IPS-NIHi11 (cell line): ENCODE measurements around the gene IQGAP2.
A peak's percentile ranks its signal among the peaks of the same experiment; 100 is the strongest.

Experiments
- DNase-seq: peaks from one replicate; pipeline ENCODE4 v3.0.0; 2012; ENCODE audit warnings: mixed read lengths, low spot score

Gene IQGAP2

DNA sequence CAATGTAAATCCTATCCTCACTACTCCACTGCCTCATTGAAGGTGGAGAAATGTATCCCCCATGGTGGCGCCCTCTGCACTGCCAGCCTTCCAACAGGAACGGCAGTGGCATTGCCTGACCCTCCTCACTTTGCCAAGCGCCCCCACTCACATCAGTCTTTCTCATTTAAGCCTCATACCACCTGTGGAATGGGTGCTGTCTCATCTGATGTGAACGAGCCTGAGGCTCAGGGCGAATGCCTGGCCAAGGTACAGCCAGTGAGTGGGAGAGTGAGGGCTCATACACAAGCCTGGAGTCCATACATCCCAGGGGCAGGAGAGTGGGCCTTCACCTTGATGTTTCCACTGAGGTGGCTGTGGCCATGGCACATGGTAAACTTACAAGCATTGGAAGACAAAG lies 209.9 kb downstream of the IQGAP2 start:
- DNase-seq, result no peak

DNA sequence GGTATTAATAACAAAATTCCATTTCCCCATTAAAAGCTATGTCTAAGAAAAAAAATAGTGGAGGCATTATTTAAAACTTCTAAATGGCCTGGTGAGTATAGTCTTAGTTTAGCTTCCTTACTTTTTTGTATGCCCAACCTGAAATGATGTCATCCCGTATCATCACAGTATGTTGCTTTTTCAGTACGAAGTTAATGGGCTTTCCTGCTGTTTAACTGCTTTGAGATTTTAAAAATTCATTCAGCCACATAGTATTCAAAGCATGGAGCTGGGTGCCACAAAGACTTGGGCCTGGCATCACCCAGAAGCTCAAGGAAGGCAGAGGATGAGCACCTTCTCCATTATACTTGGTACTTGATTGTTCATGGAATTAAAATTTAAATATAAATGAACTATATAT lies 212.7 kb downstream of the IQGAP2 start:
- no peak for DNase-seq

DNA sequence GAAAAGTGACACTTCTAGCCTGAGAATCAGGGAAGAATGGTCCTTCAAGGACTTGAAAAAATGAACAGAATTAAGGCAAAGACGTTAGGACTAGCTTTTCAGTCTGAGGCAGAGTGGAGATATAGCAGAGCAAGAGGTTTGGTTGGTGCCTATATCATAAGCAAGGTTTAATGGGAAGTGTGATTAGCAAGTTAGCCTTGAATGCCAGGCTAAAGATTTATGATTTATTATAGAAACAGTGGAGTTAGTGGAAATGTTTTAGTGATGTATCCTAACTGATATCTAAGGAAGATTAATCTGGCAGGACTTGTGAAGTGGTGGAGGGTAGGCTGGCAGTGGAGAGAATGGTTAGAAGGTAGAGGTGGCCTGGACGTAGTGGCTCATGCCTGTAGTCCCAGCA lies 213.1 kb downstream of the IQGAP2 start:
- DNase-seq, result no peak

DNA sequence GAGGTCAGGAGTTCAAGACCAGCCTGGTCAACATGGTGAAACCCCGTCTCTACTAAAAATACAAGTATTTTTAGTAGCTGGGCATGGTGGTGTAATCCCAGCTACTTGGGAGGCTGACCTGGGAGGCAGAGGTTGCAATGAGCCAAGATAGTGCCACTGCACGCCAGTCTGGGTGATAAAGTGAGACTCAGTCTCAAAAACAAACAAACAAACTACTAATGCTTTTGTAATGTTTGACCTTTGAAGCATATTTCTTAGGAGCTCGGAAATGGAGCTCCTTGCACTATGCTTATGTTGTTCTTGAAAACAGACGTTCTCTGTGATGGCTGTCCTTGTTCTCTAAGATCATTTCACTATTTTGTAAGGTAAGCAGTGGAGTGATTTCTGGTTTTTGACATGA lies 214.1 kb downstream of the IQGAP2 start:
- DNase-seq, result no peak

DNA sequence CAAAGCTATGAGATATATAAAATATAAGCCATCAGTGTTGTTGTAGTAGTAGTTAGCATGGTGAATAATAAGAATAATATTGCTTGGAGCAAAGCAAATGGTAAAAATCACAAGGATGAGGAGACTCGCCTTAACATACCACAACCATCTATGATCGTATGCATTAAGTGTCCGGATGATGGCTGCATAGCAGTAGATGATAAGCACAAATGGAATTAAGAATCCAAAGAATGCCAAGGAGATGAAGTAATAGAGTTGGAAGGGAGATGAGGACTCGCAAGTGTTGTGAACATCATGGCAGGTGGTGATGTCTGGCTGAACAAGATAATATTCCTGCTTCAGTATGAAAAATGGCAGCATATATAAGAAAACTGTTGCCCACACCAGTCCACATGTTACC lies 214.6 kb downstream of the IQGAP2 start:
- DNase-seq, result no peak

DNA sequence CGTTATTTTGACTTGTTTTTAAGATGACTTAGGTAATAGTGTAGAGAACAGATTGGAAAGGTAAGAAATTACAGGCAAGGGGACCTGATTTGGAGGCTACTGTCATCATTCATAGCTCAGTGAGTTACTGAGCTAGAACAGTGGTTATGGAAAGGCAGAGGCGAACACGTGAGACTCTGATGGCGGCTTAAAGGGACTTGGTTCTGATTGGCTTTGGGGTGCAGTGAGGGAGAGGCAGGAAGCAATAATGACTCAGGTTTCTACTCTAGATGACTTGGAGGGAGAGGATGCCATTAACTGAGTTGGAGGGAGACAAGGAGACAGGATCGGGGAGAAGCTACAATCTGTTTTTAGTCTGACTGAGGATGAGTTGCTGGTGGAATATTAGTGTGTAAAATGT lies 217.1 kb downstream of the IQGAP2 start:
- no peak for DNase-seq

DNA sequence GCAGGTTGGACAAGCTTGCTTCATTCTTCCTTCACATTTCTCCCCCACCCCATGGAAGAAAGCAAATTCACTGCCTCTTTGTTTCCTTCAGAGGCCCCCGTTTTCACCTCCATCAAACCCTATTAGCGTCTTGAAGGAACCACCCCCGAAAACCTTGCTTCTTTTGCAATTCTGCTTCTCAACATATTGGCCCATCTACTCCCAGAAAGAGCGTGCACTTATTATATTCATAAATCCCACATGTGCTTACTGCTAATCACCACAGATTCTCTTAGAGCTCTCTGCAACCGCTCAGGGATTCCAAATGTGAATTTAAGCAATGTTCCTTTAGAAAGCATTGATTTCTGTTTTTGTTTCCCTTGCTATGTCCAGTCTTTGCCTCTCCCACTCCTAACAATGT lies 219.0 kb downstream of the IQGAP2 start:
- no peak for DNase-seq

DNA sequence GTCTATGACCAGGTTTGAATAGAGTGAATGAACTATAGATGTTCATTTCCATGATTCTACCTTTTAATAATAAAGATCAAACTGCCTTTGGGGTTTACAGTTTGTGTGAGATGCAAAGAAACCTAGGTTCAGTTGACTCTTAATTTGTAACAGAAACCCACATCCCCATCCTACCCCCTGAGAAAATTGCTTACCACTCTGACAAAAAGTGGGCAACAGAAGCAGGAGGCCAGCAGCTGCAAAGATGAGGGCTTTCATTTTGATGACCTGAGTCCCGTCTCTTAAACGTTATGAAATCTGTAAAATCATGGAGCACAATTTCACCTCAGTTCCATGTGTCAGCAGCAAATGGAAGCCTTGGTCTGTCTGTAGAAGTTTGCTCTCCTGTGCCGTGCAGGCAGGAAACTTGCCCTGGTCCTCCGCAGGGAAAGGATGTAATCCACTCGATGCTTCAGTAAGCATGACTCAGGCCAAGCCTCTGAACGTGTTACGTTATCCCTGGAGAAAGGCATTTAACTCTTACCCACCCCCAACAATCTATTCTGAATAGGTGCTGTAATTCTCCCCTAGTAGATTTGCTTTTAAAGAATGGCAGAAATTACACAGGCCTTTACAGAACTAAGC lies 220.0 kb downstream of the IQGAP2 start, which contains the start of gene F2RL2:
TSS of gene F2RL2 (minus strand) at position 431 of the 624 bp plus-strand sequence. CDS start at position 258, 173 bp downstream.
- peak; percentile 40 for DNase-seq

DNA sequence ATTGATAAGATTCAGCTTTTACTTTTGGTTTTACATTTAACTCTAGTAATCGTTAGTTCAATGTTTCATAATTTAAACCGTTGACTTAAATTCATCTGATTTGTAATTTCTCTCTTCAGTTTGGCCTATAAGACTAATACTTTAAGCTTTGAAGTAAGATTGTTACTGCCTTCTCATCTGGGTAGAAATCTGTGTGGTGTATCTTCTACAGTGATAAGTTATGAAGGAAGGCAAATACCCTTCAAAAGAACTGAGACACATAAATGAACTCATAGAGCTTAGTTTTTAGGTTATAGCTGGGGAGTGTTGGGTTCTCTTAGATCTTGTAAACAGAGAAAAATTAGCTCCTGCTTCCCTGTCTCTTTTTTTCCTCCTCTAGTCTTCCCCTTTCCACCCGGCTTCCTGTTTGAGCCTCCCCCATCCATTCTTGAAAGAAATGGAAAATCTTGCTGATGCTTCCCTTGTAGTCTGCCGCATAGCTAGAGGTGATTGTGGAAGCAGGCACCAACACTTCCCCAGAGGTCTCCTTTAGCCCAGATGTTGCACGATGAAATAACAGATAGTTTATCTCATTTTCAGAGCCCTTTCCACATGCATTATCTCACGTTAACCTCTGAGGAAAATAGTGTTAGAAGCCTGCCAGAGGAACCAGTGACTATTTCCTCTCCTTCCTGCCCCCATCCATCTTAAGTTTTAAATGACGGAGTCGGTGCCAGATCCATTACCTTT lies 222.2 kb downstream of the IQGAP2 start:
- DNase-seq, result no peak

DNA sequence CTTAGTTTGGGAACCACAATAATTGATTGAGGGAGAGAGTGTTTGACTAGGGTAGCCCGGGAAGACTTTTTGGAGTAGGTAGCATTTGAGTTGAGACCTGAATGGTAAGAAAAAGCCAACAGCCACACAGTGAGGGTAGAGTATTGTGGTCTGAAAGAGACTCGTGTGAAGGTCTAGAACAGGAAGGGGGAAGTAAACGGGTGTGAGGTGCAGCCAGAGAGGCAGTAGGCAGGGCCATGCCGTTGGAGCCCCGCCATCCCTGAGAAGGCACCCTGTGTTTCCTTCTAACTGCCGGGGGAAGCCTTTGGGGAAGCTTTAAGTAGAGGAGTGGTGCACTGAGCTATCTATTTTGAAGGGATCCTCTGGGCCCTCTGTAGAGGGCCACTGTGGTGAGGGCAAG lies 223.7 kb downstream of the IQGAP2 start:
- no peak for DNase-seq

DNA sequence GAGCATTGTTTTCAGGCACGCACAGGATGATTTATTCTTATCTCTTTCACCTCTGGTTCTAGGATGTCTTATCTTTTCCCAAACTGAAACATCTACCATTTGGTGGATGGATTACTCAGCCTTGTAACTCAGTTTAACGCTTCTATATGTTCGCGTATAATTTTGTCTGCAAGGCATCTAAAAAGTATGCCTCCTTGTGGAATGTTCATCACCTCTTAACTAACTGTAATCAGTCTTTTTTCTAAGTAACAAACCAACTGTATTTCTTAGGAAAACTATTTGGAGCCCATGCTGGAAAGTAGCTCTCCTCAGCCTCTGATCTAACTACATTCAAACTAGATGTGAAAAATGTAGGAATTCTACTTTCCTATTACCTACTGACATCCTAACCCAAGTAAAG lies 231.6 kb downstream of the IQGAP2 start:
- DNase-seq, result no peak

DNA sequence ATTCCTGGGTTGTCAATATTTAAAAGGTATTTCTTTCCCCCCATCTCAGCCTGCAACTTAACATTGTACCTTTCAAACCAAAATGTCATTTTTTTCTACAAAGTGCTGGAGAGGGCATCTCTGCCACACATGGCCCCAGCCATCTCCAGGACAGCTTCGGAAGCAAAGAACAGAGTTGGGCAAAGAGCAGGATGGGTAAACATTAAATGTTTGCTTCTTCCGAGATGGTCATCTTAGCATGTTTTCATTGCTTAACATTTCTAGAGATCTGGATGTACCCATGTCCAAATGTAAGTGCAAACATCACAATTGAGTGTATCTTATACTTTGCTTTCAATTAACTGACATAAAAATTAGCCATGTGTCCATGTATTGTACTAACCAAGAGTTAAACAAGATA lies 234.4 kb downstream of the IQGAP2 start:
- DNase-seq, result no peak

DNA sequence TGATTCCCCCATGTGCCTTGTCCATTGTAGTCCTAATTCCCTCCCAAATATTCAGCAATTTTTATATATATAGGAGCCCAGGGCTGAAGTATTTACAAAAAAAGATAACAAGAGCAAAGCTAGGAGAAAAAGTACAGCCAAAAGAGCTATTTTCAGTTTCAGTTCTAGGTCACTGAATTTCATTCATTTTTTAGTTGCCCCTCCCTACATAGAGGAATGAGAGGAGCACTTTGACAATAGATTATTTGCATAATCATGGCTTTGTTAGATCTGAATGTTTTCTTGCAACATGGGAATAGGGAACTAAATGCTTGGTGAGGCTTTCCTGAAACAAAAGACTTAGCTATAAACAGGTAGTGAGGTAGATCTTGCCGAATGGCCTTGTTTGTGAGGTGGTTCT lies 235.4 kb downstream of the IQGAP2 start:
- no peak for DNase-seq

DNA sequence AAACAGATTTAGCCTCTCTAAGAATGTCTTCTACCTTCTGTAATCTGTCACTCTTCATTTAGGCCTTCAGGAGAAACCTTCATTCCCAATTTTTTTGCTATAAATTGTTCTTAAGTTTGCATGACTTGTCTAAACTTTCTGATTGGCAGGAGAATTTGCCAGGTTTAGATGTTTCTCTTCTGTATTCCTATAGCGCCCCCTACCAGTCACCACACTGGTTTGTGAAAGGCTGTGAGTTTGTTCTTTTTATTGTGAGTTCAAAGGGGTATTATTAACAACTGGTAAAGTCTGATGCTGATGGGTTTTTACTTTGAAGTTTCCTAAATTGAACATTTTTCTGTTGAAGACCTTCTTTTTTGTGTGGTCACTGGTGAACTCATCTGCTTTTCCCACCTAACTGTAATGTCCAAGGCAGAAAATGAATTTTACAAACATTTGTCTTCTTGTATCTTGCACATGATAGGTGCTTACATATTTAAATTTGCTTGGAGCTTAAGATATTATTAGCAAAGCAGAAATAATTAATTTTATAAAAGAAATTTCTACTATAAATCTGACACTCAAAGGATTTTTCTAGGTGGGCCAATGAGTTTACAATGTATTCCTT lies 238.5 kb downstream of the IQGAP2 start:
- DNase-seq, result peak; percentile 69

DNA sequence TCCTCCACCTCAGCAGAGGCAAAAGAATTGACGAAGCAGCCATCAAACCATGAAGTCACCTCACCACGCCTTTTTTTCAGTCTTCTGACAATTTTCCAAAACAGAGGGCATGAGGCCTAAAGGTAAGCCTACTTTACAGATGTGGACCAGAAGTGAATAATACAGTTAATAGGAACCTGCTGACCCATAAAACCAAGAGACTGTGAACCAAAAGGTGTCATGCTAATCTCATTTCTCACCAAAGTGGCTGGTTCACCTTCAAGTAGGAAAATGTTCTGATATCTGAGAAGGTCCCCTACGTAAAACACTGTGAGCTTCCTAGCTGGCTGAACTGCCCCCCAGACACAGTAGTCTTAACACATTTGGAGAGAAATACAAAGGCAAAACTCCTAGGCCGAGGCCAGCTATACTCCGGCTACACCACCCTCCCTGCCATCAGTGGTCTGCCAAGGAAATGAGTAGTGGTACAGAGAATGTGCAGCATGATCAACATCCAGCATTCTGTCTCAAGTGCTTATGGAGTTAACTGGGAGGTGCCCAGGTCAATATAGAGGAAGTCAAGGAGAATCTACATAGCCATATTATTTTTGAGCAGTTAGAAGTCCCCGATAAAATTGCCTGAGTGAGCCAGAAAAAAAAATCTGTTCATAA lies 239.4 kb downstream of the IQGAP2 start:
- DNase-seq, result no peak

DNA sequence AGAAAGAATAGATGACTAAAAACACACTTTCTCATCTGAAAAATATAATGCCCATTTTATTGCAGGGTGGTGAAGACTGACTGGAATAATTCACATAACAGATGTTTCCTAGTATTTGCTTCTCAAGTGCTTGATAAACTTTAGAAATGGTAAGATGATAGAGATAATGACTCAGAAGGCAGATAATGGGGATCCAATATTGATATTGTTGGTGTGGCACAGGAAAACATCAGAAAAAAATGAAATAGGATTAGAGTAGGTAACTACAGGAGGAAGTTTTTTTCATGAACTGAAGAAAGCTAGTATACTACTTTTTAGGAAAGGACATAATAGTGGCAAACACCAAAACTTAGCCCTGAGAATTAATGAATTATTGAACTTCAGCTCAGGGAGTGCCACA lies 240.3 kb downstream of the IQGAP2 start:
- DNase-seq, result no peak

DNA sequence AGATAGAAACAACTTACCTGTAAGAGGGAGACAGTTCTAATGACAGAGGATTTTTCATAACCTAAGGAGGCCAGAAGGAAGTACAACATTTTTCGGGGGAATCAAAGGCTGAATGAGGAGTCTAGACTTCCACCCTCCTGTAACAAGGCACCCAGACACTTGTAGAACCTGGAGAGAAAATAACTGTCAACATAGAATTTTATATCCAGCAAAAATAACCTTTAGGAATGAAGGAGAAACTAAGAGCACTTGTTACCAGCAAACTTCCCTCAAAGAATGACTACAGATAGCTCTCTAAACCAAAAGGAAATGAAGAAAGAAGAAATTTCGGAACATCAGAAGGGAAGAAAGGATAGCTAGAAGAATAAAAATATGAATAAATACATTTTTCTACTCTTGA lies 246.1 kb downstream of the IQGAP2 start:
- no peak for DNase-seq

DNA sequence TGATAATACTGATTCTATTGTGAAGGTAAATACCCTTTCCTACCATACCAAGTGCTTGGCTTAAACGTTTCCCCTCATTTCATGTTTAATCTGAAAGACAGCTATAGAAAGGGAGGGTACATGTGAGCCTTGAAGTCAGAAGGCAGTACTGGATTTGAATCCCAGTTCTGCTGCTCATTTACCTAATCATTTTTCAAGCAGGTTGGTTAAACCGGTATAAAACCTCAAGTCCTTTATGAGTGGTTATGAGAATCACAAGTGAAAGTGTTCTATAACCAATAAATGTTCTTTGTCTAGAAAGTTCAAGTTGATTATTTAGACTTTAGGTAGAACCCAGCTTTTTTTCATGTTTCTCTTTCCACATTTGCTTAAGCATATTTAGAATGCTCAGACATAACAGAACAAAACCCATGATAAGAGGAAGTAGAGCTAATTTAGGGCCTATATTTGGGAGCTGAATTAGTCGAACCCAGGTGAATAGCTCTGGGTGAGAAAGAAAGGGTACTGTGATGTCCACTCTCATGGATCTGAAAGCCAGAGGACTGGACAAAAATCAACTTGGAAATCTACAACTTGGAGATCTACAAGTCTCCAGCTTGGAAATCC lies 249.8 kb downstream of the IQGAP2 start:
- DNase-seq, result no peak

DNA sequence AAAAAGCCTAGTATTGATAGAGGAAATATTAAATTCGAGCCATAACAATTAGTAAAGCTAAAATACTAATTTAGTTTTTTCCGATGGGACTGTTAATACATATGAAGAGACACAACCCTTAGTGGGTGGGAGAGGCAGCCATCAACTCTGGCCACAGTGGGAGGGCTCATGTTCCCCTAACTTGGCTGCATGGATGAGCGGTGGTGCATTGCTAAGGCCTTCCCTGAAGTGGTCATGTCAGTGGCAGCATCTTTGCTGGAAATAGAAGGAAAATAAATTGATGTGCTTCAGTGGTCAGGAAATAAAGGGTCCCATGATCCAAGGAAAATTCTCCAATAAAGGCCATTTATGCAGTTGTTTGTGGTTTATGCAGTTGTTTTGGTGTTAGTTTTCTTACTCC lies 254.0 kb downstream of the IQGAP2 start:
- no peak for DNase-seq

DNA sequence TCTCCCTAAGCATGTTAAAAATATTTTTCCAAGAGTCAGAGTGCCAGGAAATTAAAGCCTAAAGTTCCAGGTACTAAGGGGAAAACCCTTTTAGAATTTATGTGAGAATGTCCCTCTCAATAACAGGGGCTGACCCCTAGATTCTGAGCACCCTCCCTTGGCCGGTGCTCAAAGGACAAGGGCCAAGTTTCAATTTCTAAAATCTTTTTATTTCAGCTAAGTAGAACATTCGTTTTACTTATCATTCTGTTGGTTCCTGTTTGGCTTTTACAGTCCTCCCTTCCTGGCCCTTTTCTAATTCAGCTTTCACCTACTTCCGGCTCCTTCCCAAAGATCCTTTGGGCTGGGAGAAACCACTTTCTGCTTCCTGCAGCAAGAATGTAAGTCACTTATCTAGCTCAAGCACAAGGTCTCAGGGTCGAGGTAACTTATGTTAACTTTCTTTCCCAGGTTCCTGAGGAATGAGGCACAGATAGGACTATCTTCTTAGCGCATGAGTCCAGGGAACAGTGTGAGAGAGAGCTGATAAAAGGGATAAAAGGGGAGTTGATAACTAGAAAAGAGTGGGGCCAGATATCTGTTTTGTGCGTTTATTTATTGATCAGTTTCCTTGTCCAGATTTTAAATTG lies 254.7 kb downstream of the IQGAP2 start:
- DNase-seq, result no peak

DNA sequence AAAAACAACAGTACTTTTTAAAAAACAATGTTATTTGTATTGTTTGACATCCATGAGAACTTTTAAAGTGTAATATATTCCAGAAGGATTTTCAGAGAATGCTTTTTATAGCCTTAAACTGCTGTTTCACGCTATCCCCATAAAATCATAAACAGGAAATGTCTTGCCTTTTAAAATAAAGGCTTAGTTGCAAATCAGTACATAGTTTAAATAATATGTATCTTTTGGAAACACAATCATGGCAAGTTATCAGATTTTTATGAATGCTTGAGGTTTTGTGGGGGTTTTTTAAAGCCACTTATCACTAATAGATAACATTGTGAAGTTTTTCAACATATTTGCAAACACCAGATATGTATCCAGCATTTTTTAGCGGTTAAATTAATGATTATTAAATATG lies 257.3 kb downstream of the IQGAP2 start:
- no peak for DNase-seq

DNA sequence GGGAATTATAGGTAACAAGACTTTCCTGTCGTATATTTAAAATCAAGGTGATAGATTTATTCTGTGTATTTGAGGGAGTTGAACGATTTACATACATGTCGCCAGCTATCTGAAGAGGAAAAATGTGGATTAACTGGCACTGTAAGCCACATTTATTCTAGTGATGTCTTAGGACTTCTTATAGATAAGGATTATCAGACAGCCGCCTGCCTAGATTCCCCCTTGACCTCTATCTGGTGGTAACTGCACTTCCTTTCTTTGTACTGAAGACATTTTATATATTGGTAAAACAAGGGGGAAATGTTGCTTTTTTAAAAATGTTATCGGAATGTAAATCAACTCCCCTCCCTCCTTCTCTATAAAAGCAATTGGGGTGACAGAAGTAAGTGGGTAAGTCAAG lies 259.4 kb downstream of the IQGAP2 start:
- no peak for DNase-seq
